Measurements from ENCODE around the gene ZNF423.

ZNF423 gene

GRCh38 chr16:49822649-49823370 is 33.1 kb downstream of the ZNF423 start:
- no peak overlapping the region for H2AK5ac ChIP-seq (ENCODE audit: low read length, severe bottlenecking)
- H3K9me3 ChIP-seq (ENCODE audit: control insufficient read depth, low read length), result no peaks in the 10 kb centered on the region
- 83% methylated on average over 8 of the region's 8 CpGs for WGBS
- H3K4me2 ChIP-seq (ENCODE audit: low read length, poor library complexity, severe bottlenecking), result no peak overlapping the region
- no peak overlapping the region for H2AFZ ChIP-seq (ENCODE audit: low read depth, low read length)
- no peak overlapping the region for H4K91ac ChIP-seq (ENCODE audit: low read length)
- peaks cover 4% of the 10 kb centered on the region for H3K4me1 ChIP-seq (ENCODE audit: control insufficient read depth, insufficient read depth, low read depth, low read length)
- H3K14ac ChIP-seq (ENCODE audit: low read length in 2 of 2), result no peak overlapping the region
- peaks cover 0 to 5% of the 10 kb centered on the region in 2 experiments for H3K27me3 ChIP-seq (ENCODE audit: control insufficient read depth in 1 of 2, insufficient read depth in 1 of 2, low read length in 2 of 2)
- no peak overlapping the region for H3K23ac ChIP-seq (ENCODE audit: low read length in 2 of 2)
- H3K79me1 ChIP-seq (replicated peaks; ENCODE audit: low read length, poor library complexity, severe bottlenecking), result peaks cover 5% of the 10 kb centered on the region
- H3K4ac ChIP-seq (ENCODE audit: low read depth in 1 of 2, low read length in 2 of 2), result no peak overlapping the region
- no peak overlapping the region for H3K9ac ChIP-seq (ENCODE audit: low read length)
- H3K36me3 ChIP-seq (ENCODE audit: control insufficient read depth in 1 of 2, insufficient read depth in 2 of 2, low read depth in 1 of 2, low read length in 2 of 2), result peaks cover 0 to 7% of the 10 kb centered on the region in 2 experiments
- DNase-seq, result no peak
- no peak overlapping the region for H3K18ac ChIP-seq (ENCODE audit: low read depth in 1 of 2, low read length in 2 of 2)
- H3K4me3 ChIP-seq (ENCODE audit: insufficient read depth in 1 of 2, low read depth in 1 of 2, low read length in 2 of 2), result no peak overlapping the region
- H2BK5ac ChIP-seq (ENCODE audit: low read depth, low read length, poor library complexity, severe bottlenecking), result no peak overlapping the region
- no peak overlapping the region for H2BK15ac ChIP-seq (ENCODE audit: low read depth, poor library complexity, severe bottlenecking)
- no peak overlapping the region for H3K27ac ChIP-seq (ENCODE audit: low read length, poor library complexity, severe bottlenecking)
- no peak overlapping the region for H4K8ac ChIP-seq (ENCODE audit: low read length)
- no peak overlapping the region for H2BK12ac ChIP-seq (ENCODE audit: low read length in 2 of 2)
- no peak overlapping the region for H2BK120ac ChIP-seq (ENCODE audit: low read depth, low read length)

DNA sequence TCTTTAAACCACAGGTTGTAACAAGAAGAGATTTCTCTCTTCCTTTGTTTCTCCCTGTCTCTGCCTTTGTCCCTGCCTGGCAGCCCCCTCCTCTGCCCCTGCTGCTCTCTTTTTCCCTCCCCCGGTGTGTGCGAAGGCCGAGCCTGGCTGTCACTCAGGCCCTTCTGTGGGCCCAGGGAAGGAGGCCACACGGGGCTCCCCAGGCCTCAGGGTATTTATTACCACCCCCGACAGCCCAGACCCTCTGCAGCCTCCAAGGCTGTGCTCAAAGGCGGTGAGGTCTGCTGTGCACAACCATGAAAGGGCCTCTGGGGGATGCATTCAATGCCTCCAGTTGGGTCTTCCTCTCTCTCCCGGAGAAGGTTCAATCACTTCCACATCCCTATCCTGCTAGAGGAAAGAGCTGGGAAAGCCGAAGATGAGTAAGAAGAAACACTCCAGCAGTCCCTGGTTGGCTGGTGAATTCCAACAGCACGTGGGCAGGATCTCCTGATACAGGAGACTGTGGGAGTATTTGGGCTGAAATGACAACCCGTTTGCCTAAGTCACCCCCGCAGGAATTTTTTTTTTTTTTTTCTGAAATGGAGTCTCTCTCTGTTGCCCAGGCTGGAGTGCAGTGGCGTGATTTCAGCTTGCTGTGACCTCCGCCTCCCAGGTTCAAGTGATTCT is 34.2 kb downstream of the ZNF423 start:
- Histone ChIP-seq H3K9me3 (ENCODE audit: control insufficient read depth, low read length) (no peaks in the 10 kb centered on the region), H3K23ac (ENCODE audit: low read length in 2 of 2) (no peak overlapping the region), H2AFZ (ENCODE audit: low read depth, low read length) (no peak overlapping the region), H3K79me1 (replicated peaks; ENCODE audit: low read length, poor library complexity, severe bottlenecking) (peaks cover 3% of the 10 kb centered on the region), H2AK5ac (ENCODE audit: low read length, severe bottlenecking) (no peak overlapping the region), H3K36me3 (ENCODE audit: control insufficient read depth in 1 of 2, insufficient read depth in 2 of 2, low read depth in 1 of 2, low read length in 2 of 2) (peaks cover 0 to 9% of the 10 kb centered on the region in 2 experiments), H2BK5ac (ENCODE audit: low read depth, low read length, poor library complexity, severe bottlenecking) (no peak overlapping the region), H3K4ac (ENCODE audit: low read depth in 1 of 2, low read length in 2 of 2) (no peak overlapping the region), H3K9ac (ENCODE audit: low read length) (no peak overlapping the region), H4K8ac (ENCODE audit: low read length) (peak overlapping the region; percentile 14), H2BK12ac (ENCODE audit: low read length in 2 of 2) (no peak overlapping the region), H2BK120ac (ENCODE audit: low read depth, low read length) (no peak overlapping the region), H3K4me2 (ENCODE audit: low read length, poor library complexity, severe bottlenecking) (no peak overlapping the region), H3K4me3 (ENCODE audit: insufficient read depth in 1 of 2, low read depth in 1 of 2, low read length in 2 of 2) (no peak overlapping the region), H4K91ac (ENCODE audit: low read length) (no peak overlapping the region), H3K18ac (ENCODE audit: low read depth in 1 of 2, low read length in 2 of 2) (no peak overlapping the region), H3K27ac (ENCODE audit: low read length, poor library complexity, severe bottlenecking) (no peak overlapping the region), H3K4me1 (ENCODE audit: control insufficient read depth, insufficient read depth, low read depth, low read length) (peaks cover 4% of the 10 kb centered on the region), H3K27me3 (ENCODE audit: control insufficient read depth in 1 of 2, insufficient read depth in 1 of 2, low read length in 2 of 2) (no peaks in the 10 kb centered on the region), H3K14ac (ENCODE audit: low read length in 2 of 2) (no peak overlapping the region), H2BK15ac (ENCODE audit: low read depth, poor library complexity, severe bottlenecking) (no peak overlapping the region)
- 53% methylated on average over 10 of the region's 13 CpGs for WGBS
- DNase-seq, result no peak

DNA sequence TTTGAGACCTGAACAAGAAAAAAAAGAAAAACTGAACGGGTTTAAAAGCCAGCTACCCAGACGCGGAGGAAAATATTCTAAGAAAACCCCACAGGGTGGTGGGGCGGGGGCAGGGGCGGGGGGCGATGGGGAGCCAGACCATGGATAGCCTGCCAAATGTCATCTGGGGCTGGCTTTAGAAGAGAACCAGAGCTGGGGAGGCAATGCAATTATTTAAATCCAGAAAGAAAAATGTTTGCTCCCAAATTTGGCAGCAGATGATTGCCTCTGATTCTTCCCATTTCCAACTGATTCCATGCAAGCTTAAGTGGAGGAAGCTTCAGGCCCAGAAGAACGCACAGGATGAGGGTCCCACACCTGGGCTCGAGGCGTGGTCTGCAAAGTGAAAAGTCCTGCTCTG is 34.8 kb downstream of the ZNF423 start:
- Histone ChIP-seq H2AK5ac (ENCODE audit: low read length, severe bottlenecking) (no peak overlapping the region), H4K91ac (ENCODE audit: low read length) (no peak overlapping the region), H3K36me3 (ENCODE audit: control insufficient read depth in 1 of 2, insufficient read depth in 2 of 2, low read depth in 1 of 2, low read length in 2 of 2) (peaks cover 0 to 9% of the 10 kb centered on the region in 2 experiments), H3K4me3 (ENCODE audit: insufficient read depth in 1 of 2, low read depth in 1 of 2, low read length in 2 of 2) (no peak overlapping the region), H2BK15ac (ENCODE audit: low read depth, poor library complexity, severe bottlenecking) (no peak overlapping the region), H3K27ac (ENCODE audit: low read length, poor library complexity, severe bottlenecking) (no peak overlapping the region), H3K9me3 (ENCODE audit: control insufficient read depth, low read length) (no peaks in the 10 kb centered on the region), H2AFZ (ENCODE audit: low read depth, low read length) (no peak overlapping the region), H2BK12ac (ENCODE audit: low read length in 2 of 2) (no peak overlapping the region), H3K4ac (ENCODE audit: low read depth in 1 of 2, low read length in 2 of 2) (no peak overlapping the region), H3K23ac (ENCODE audit: low read length in 2 of 2) (no peak overlapping the region), H3K79me1 (replicated peaks; ENCODE audit: low read length, poor library complexity, severe bottlenecking) (peaks cover 2% of the 10 kb centered on the region), H3K4me2 (ENCODE audit: low read length, poor library complexity, severe bottlenecking) (no peak overlapping the region), H2BK120ac (ENCODE audit: low read depth, low read length) (no peak overlapping the region), H4K8ac (ENCODE audit: low read length) (no peak overlapping the region), H3K9ac (ENCODE audit: low read length) (no peak overlapping the region), H3K4me1 (ENCODE audit: control insufficient read depth, insufficient read depth, low read depth, low read length) (peaks cover 4% of the 10 kb centered on the region), H3K27me3 (ENCODE audit: control insufficient read depth in 1 of 2, insufficient read depth in 1 of 2, low read length in 2 of 2) (no peaks in the 10 kb centered on the region), H3K14ac (ENCODE audit: low read length in 2 of 2) (no peak overlapping the region), H3K18ac (ENCODE audit: low read depth in 1 of 2, low read length in 2 of 2) (no peak overlapping the region), H2BK5ac (ENCODE audit: low read depth, low read length, poor library complexity, severe bottlenecking) (no peak overlapping the region)
- DNase-seq, result no peak
- 85% methylated on average over 9 of the region's 9 CpGs for WGBS

- Histone ChIP-seq H4K91ac (ENCODE audit: low read length) (no peak overlapping the region), H2AK5ac (ENCODE audit: low read length, severe bottlenecking) (no peak overlapping the region), H3K79me1 (replicated peaks; ENCODE audit: low read length, poor library complexity, severe bottlenecking) (peaks cover 2% of the 10 kb centered on the region), H3K9ac (ENCODE audit: low read length) (no peak overlapping the region), H3K36me3 (ENCODE audit: control insufficient read depth in 1 of 2, insufficient read depth in 2 of 2, low read depth in 1 of 2, low read length in 2 of 2) (peaks cover 0 to 12% of the 10 kb centered on the region in 2 experiments), H3K23ac (ENCODE audit: low read length in 2 of 2) (no peak overlapping the region), H3K18ac (ENCODE audit: low read depth in 1 of 2, low read length in 2 of 2) (no peak overlapping the region), H2BK15ac (ENCODE audit: low read depth, poor library complexity, severe bottlenecking) (no peak overlapping the region), H3K4ac (ENCODE audit: low read depth in 1 of 2, low read length in 2 of 2) (no peak overlapping the region), H3K4me2 (ENCODE audit: low read length, poor library complexity, severe bottlenecking) (no peak overlapping the region), H2BK5ac (ENCODE audit: low read depth, low read length, poor library complexity, severe bottlenecking) (no peak overlapping the region), H3K9me3 (ENCODE audit: control insufficient read depth, low read length) (no peaks in the 10 kb centered on the region), H3K14ac (ENCODE audit: low read length in 2 of 2) (no peak overlapping the region), H3K4me1 (ENCODE audit: control insufficient read depth, insufficient read depth, low read depth, low read length) (no peaks in the 10 kb centered on the region), H4K8ac (ENCODE audit: low read length) (no peak overlapping the region), H3K27me3 (ENCODE audit: control insufficient read depth in 1 of 2, insufficient read depth in 1 of 2, low read length in 2 of 2) (no peaks in the 10 kb centered on the region), H2BK120ac (ENCODE audit: low read depth, low read length) (no peak overlapping the region), H2BK12ac (ENCODE audit: low read length in 2 of 2) (no peak overlapping the region), H2AFZ (ENCODE audit: low read depth, low read length) (no peak overlapping the region), H3K4me3 (ENCODE audit: insufficient read depth in 1 of 2, low read depth in 1 of 2, low read length in 2 of 2) (no peak overlapping the region), H3K27ac (ENCODE audit: low read length, poor library complexity, severe bottlenecking) (no peak overlapping the region)
- DNase-seq, result no peak
- 94% methylated on average over 12 of the region's 13 CpGs for WGBS
Measured at GRCh38 chr16:49817754-49818507, 38.0 kb downstream of the ZNF423 start.

All from mesenchymal stem cell (in vitro differentiated cells and primary cell).